Medulla oblongata (tissue), 1 donor: ENCODE measurements around the gene DEGS1.

ENCODE experiments used
- DNase-seq: peaks from one replicate; pipeline ENCODE4 v3.0.0-alpha.2; 2015; ENCODE audit errors: extremely low spot score

DEGS1 gene

GRCh38 chr1:224182866-224183590, at the start of gene DEGS1:
TSS of gene DEGS1 (plus strand) at chr1:224183240. CDS start at chr1:224183337, 97 bp downstream.
- peak; percentile 88 for DNase-seq

GRCh38 chr1:224133741-224134299, 49.2 kb upstream of the DEGS1 start:
- no peak for DNase-seq

GRCh38 chr1:224137518-224137917, 45.5 kb upstream of the DEGS1 start:
- no peak for DNase-seq

GRCh38 chr1:224138198-224138597, 44.8 kb upstream of the DEGS1 start:
- no peak for DNase-seq

- DNase-seq, result no peak
Measured at GRCh38 chr1:224141693-224142092, 41.3 kb upstream of the DEGS1 start.

- DNase-seq, result no peak
Measured at GRCh38 chr1:224149709-224150108, 33.3 kb upstream of the DEGS1 start.

GRCh38 chr1:224151117-224151516, 31.9 kb upstream of the DEGS1 start:
- DNase-seq, result no peak

- no peak for DNase-seq
Measured at GRCh38 chr1:224157316-224157715, 25.7 kb upstream of the DEGS1 start.

- no peak for DNase-seq
Measured at GRCh38 chr1:224159541-224159940, 23.5 kb upstream of the DEGS1 start.

GRCh38 chr1:224160171-224160682, 22.8 kb upstream of the DEGS1 start:
- no peak for DNase-seq

GRCh38 chr1:224162768-224163167, 20.3 kb upstream of the DEGS1 start:
- DNase-seq, result no peak

GRCh38 chr1:224163311-224163710, 19.7 kb upstream of the DEGS1 start:
- DNase-seq, result no peak

- DNase-seq, result peak; percentile 79
Measured at GRCh38 chr1:224168859-224169380, 14.1 kb upstream of the DEGS1 start.

GRCh38 chr1:224169718-224170270, 13.2 kb upstream of the DEGS1 start:
- DNase-seq, result no peak

- no peak for DNase-seq
Measured at GRCh38 chr1:224170343-224170742, 12.7 kb upstream of the DEGS1 start.

- peak; percentile 21 for DNase-seq
Measured at GRCh38 chr1:224170748-224171478, 12.1 kb upstream of the DEGS1 start.

- DNase-seq, result no peak
Measured at GRCh38 chr1:224172229-224172628, 10.8 kb upstream of the DEGS1 start.

GRCh38 chr1:224173523-224173922, 9.5 kb upstream of the DEGS1 start:
- DNase-seq, result no peak

- peak; percentile 18 for DNase-seq
Measured at GRCh38 chr1:224175617-224176016, 7.4 kb upstream of the DEGS1 start.

- no peak for DNase-seq
Measured at GRCh38 chr1:224177356-224177999, 5.6 kb upstream of the DEGS1 start.

- DNase-seq, result no peak
Measured at GRCh38 chr1:224178894-224179293, 4.1 kb upstream of the DEGS1 start.
